ENCODE measurements around the gene MLIP. TPM values are rescaled to one million over a fixed set of nuclear protein-coding genes. Genes with fewer than 3 reads are reported as not detected.
A peak's percentile ranks its signal among the peaks of the same experiment; 100 is the strongest.

The MLIP gene
- total RNA-seq, 1 donor from 2014 or later: not detected

GRCh38 chr6:54262499-54262898 is 151.3 kb downstream of the MLIP start:
- Histone ChIP-seq H3K9me3 (ENCODE audit: low read depth) (no peaks in the 10 kb centered on the region), H2AFZ (replicated peaks) (no peak overlapping the region), H3F3A (ENCODE audit: low read depth) (no peaks in the 10 kb centered on the region), H3K36me3 (no peaks in the 10 kb centered on the region), H3K4me1 (peaks cover 9% of the 10 kb centered on the region), H4K20me1 (ENCODE audit: low read depth) (no peaks in the 10 kb centered on the region), H3K9ac (no peak overlapping the region), H3K27ac (no peak overlapping the region), H3K79me2 (ENCODE audit: low read depth) (no peaks in the 10 kb centered on the region), H3K27me3 (no peaks in the 10 kb centered on the region), H3K4me3 (no peak overlapping the region), H3K4me2 (no peak overlapping the region)
- H3K9me3 Mint-ChIP-seq: no peaks in the 10 kb centered on the region
- no peak overlapping the region for H3K27ac Mint-ChIP-seq
- no peaks in the 10 kb centered on the region for H3K36me3 Mint-ChIP-seq
- no peaks in the 10 kb centered on the region for H3K4me1 Mint-ChIP-seq
- no peak overlapping the region for H3K4me3 Mint-ChIP-seq
- peak; percentile 13 for DNase-seq (ENCODE audit: low spot score)
- TF ChIP-seq EZH2 (IDR thresholded peaks at IDR 0.05): no peak
- TF ChIP-seq CTCF (IDR thresholded peaks at IDR 0.05): no peak
- no peak for TF ChIP-seq EZH2phosphoT487 (IDR thresholded peaks at IDR 0.05)
- no peaks in the 10 kb centered on the region for H3K27me3 Mint-ChIP-seq (ENCODE audit: insufficient read depth, low read depth)

- Mint-ChIP-seq H3K4me1 (no peaks in the 10 kb centered on the region), H3K27ac (no peak overlapping the region), H3K4me3 (no peak overlapping the region), H3K27me3 (ENCODE audit: insufficient read depth, low read depth) (no peaks in the 10 kb centered on the region), H3K9me3 (no peaks in the 10 kb centered on the region), H3K36me3 (no peaks in the 10 kb centered on the region)
- Histone ChIP-seq H3K4me2 (no peak overlapping the region), H3K4me1 (peaks cover 9% of the 10 kb centered on the region), H3K9ac (no peak overlapping the region), H3K27me3 (no peaks in the 10 kb centered on the region), H3K79me2 (ENCODE audit: low read depth) (no peaks in the 10 kb centered on the region), H3F3A (ENCODE audit: low read depth) (no peaks in the 10 kb centered on the region), H3K4me3 (no peak overlapping the region), H3K36me3 (no peaks in the 10 kb centered on the region), H3K9me3 (ENCODE audit: low read depth) (no peaks in the 10 kb centered on the region), H4K20me1 (ENCODE audit: low read depth) (no peaks in the 10 kb centered on the region), H3K27ac (no peak overlapping the region), H2AFZ (replicated peaks) (no peak overlapping the region)
- DNase-seq (ENCODE audit: low spot score): no peak
- TF ChIP-seq EZH2 (IDR thresholded peaks at IDR 0.05): no peak
- no peak for TF ChIP-seq EZH2phosphoT487 (IDR thresholded peaks at IDR 0.05)
- TF ChIP-seq CTCF (IDR thresholded peaks at IDR 0.05): no peak
Measured at GRCh38 chr6:54262971-54263370, 151.7 kb downstream of the MLIP start.

- H3K4me3 ChIP-seq: no peak overlapping the region
- no peaks in the 10 kb centered on the region for H4K20me1 ChIP-seq (ENCODE audit: low read depth)
- H3K4me1 ChIP-seq: peaks cover 9% of the 10 kb centered on the region
- H3K9ac ChIP-seq: no peak overlapping the region
- no peaks in the 10 kb centered on the region for H3K79me2 ChIP-seq (ENCODE audit: low read depth)
- no peak overlapping the region for H2AFZ ChIP-seq (replicated peaks)
- no peak for DNase-seq (ENCODE audit: low spot score)
- H3F3A ChIP-seq (ENCODE audit: low read depth): no peaks in the 10 kb centered on the region
- Mint-ChIP-seq H3K36me3 (no peaks in the 10 kb centered on the region), H3K4me1 (no peaks in the 10 kb centered on the region), H3K27ac (no peak overlapping the region), H3K9me3 (no peaks in the 10 kb centered on the region), H3K27me3 (ENCODE audit: insufficient read depth, low read depth) (no peaks in the 10 kb centered on the region), H3K4me3 (no peak overlapping the region)
- no peaks in the 10 kb centered on the region for H3K36me3 ChIP-seq
- no peaks in the 10 kb centered on the region for H3K27me3 ChIP-seq
- TF ChIP-seq EZH2phosphoT487 (IDR thresholded peaks at IDR 0.05) (no peak), CTCF (IDR thresholded peaks at IDR 0.05) (no peak), EZH2 (IDR thresholded peaks at IDR 0.05) (no peak)
- H3K4me2 ChIP-seq: no peak overlapping the region
- no peaks in the 10 kb centered on the region for H3K9me3 ChIP-seq (ENCODE audit: low read depth)
- no peak overlapping the region for H3K27ac ChIP-seq
Measured at GRCh38 chr6:54264581-54265272, 153.5 kb downstream of the MLIP start.

Measured in neural progenitor cell (in vitro differentiated cells).